GM15510 (cell line): ENCODE data around the gene GBA2.

Experiments used
- POLR2A ChIP-seq: IDR thresholded peaks from 3 replicates; pipeline ENCODE4 v1.6.1; 2011; ENCODE audit warnings: borderline replicate concordance; ENCODE audit not compliant: insufficient read length; ENCODE audit errors: extremely low read depth

The GBA2 gene

DNA sequence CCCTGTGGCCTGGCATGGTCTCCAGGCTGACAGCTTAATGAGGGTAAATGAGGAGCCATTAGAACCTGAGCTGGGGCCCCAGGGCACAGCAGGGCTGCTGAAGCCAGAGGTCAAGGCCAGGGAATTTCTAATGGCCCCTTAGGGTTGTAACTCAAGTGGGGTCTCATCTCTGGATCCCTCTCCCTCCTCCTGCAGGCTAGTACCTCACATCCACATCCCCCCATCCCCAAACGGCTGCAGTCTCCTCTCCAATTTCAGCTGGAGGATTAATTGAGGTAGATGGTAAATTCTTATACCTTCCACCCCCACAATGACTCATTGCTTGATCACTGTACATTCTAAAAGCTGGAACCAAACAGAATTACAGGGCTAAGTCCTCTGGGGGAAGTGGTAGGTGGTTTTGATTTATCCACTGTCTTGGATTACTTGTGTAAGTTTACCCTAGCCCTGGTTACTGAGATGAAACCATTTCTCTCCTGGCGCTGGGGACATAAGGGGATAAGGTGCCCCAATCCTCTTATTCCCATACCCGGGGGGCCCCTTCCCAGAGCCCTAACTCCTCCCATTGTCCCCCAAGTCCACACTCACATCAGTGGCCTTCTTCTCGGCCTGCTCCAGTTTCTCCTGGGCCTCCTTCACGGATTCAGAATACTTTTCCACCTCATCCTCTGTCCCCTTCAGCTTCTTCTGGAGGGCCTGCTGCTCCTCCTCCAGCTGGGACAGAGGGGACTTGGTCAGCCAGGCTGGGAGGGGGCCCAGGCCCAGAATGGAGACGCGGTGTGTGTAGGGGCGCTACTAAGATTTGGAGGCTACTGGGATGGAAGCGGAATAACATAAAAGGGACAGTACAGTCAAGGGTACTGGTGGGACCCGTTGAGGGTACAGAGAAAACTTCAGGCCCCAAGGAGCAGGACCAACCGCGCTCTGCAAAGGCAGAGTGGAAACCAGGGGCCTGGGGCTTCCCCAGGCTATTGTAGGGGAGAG lies 60.2 kb downstream of the GBA2 start:
- no peak for TF ChIP-seq POLR2A

GRCh38 chr9:35687972-35688557 lies 61.0 kb downstream of the GBA2 start:
- no peak for TF ChIP-seq POLR2A

DNA sequence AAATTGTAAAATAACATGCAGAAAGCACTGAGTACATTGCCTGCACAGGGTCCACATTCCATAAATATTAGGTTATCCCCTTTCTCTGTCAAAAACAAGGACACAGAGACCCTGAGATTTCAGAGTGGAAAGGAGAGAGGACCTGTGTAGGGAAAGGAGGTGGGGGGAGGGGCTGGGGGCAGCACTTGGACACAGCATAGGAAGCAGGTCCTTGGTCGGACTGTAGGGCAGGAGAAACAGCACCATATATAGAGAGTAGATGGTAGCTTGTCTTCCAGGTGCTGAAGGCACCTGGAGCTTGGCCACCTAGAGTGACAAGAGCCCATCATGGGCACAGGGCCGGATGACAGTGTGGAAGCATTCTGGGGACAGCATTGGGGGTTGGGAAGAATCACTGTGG lies 61.7 kb downstream of the GBA2 start:
- TF ChIP-seq POLR2A = no peak
